ENCODE data around the gene PDZD2.

- TF ChIP-seq CTCF (conservative IDR thresholded peaks at IDR 0.05; ENCODE audit: low read depth, low read length) (no peak), EZH2 (IDR thresholded peaks at IDR 0.05; ENCODE audit: borderline replicate concordance, low read depth, low read length, poor library complexity, severe bottlenecking) (no peak)
These were observed 324.0 kb downstream of the PDZD2 start for GRCh38 chr5:31962871-31963307.
